GM12872 (cell line): ENCODE measurements around the gene CNGA2.

Experiments
- TF ChIP-seq, protein P1 (sequence below): IDR thresholded peaks from 3 replicates; pipeline ENCODE4 v1.5.1; 2011; ENCODE audit warnings: low read depth, mild to moderate bottlenecking, low read length, moderate library complexity; ENCODE audit not compliant: insufficient read depth

CNGA2 gene

GRCh38 chrX:151780621-151781020 lies 46.1 kb downstream of the CNGA2 start:
- TF ChIP-seq, protein P1, sequence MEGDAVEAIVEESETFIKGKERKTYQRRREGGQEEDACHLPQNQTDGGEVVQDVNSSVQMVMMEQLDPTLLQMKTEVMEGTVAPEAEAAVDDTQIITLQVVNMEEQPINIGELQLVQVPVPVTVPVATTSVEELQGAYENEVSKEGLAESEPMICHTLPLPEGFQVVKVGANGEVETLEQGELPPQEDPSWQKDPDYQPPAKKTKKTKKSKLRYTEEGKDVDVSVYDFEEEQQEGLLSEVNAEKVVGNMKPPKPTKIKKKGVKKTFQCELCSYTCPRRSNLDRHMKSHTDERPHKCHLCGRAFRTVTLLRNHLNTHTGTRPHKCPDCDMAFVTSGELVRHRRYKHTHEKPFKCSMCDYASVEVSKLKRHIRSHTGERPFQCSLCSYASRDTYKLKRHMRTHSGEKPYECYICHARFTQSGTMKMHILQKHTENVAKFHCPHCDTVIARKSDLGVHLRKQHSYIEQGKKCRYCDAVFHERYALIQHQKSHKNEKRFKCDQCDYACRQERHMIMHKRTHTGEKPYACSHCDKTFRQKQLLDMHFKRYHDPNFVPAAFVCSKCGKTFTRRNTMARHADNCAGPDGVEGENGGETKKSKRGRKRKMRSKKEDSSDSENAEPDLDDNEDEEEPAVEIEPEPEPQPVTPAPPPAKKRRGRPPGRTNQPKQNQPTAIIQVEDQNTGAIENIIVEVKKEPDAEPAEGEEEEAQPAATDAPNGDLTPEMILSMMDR = no peak

DNA sequence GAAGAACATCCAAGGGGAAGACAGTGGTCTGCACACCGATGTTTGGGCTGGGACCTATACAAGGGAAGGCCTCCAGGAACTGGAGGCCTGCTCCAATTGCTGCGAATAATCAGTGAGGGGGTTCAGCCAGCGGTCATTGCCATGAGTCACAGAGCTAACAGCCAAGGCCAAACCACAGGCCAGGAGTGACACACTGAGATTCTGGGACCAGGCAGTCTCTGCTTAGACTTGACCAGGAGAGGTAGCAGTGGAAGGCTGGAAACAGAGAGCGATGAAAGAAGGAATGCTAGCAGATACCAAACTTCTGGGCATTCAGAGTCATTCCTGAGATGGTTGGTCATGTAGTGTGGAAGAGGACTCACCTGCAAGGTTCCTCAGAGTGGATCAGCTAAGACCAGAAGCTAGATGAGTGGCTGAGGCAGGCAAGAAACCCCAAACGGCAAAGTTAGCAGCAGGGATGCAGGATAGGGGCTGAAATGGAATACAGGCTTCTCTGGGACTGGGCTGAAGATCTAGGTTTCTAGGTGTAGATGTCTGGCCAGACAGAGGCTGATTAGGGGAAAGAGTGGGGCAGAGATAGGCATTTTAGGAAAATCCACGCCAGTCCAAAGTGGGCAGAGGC lies 54.7 kb downstream of the CNGA2 start:
- TF ChIP-seq, protein P1 = no peak

- TF ChIP-seq, protein P1 = no peak
Measured at GRCh38 chrX:151790481-151791160, 56.1 kb downstream of the CNGA2 start.

DNA sequence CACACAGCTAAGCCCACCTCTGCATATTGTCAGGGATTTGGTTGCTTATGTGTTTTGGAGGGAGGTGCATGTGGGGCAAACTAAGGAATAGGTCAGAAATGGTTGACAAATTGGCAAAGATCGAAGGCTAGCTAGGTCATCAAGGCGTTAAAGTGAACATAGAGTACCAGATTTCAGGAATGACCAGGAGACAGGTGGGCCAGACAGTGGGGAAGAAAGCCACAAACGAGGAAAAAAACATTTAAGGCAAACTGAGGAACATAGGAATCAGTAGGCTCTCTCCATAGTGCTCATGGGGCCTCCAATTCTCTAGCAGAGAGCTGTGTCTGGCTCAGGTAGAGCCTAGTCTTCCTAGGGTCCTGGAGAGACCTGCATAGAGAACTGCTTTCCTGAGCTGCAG lies 57.4 kb downstream of the CNGA2 start:
- TF ChIP-seq, protein P1 = no peak

DNA sequence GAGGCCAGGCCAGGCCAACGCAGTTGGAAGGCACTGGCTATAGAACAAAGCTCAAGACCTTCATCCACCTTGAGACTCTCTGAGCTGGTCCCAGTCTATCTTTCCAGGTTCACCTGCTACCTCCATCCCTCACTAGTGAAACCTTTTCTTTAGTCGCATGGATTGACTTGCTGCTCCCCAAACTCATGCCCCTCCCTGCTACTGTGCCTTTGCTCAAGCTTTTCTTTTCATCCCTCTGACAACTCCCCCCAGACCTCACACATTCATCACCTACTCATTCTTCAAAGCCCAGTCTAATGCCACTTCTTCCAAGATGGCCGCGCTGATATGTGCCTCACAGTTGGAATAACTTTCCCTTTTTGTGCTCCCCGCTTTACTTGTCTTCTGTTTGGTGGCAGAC lies 58.0 kb downstream of the CNGA2 start:
- TF ChIP-seq, protein P1 = no peak

- TF ChIP-seq, protein P1 = no peak
Measured at GRCh38 chrX:151793886-151794285, 59.3 kb downstream of the CNGA2 start.
